HCT116 (cell line): ENCODE results near the gene DLL1.

Source experiments
- CTCF ChIP-seq, 3 experiments: fragments of 200-600 bp in 1 of 3; sonication (generic) in 1 of 3; IDR thresholded peaks in 2 of 3; conservative IDR thresholded peaks in 1 of 3; 2 replicates each; pipeline ENCODE4 v1.5.1; 2012 to 2017; ENCODE audit warnings: low read depth in 2 of 3, low read length in 2 of 3, antibody characterized with exemption in 1 of 3, borderline replicate concordance in 1 of 3, control low read depth in 1 of 3, mild to moderate bottlenecking in 1 of 3, mixed read lengths in 1 of 3, mixed run types in 1 of 3, moderate library complexity in 1 of 3; ENCODE audit not compliant: insufficient read depth in 1 of 3
- EGR1 ChIP-seq: IDR thresholded peaks from 2 replicates; pipeline ENCODE4 v1.6.1; 2012; ENCODE audit warnings: low read depth
- EZH2 ChIP-seq: fragments of 200-600 bp; sonication (generic); IDR thresholded peaks from 2 replicates; pipeline ENCODE4 v1.6.1; 2017; ENCODE audit warnings: antibody characterized with exemption, mixed run types
- EZH2phosphoT487 ChIP-seq: fragments of 200-600 bp; IDR thresholded peaks from 2 replicates; pipeline ENCODE4 v1.6.1; 2018; ENCODE audit warnings: antibody characterized with exemption, borderline replicate concordance
- POLR2A ChIP-seq: IDR thresholded peaks from 2 replicates; pipeline ENCODE4 v1.7.0; 2011; ENCODE audit warnings: borderline replicate concordance; ENCODE audit not compliant: insufficient read depth, insufficient read length; ENCODE audit errors: extremely low read depth
- RAD21 ChIP-seq: IDR thresholded peaks from 2 replicates; pipeline ENCODE4 v1.6.1; 2012; ENCODE audit warnings: low read depth, mild to moderate bottlenecking
- REST ChIP-seq: IDR thresholded peaks from 2 replicates; pipeline ENCODE4 v1.6.1; 2012; ENCODE audit warnings: low read depth
- SIN3A ChIP-seq: IDR thresholded peaks from 2 replicates; pipeline ENCODE4 v1.6.1; 2012; ENCODE audit warnings: low read depth
- SRF ChIP-seq: IDR thresholded peaks from 2 replicates; pipeline ENCODE4 v1.6.1; 2012; ENCODE audit warnings: low read depth
- TCF7L2 ChIP-seq: IDR thresholded peaks from 2 replicates; pipeline ENCODE4 v1.7.0; 2011; ENCODE audit warnings: borderline replicate concordance, inconsistent platforms; ENCODE audit not compliant: insufficient read depth, insufficient read length; ENCODE audit errors: extremely low read depth
- YY1 ChIP-seq: IDR thresholded peaks from 2 replicates; pipeline ENCODE4 v1.6.1; 2011; ENCODE audit warnings: low read length, low read depth, moderate library complexity, mild to moderate bottlenecking; ENCODE audit not compliant: insufficient replicate concordance; ENCODE audit errors: extremely low read depth

- no peak for TF ChIP-seq CTCF (IDR thresholded peaks at IDR 0.05 in 2 of 3, conservative IDR thresholded peaks at IDR 0.05 in 1 of 3; ENCODE audit: borderline replicate concordance in 1 of 3, insufficient read depth in 1 of 3, low read depth in 2 of 3, low read length in 2 of 3)
- TF ChIP-seq SRF: no peak
- TF ChIP-seq YY1: no peak
- TF ChIP-seq POLR2A: no peak
- no peak for TF ChIP-seq TCF7L2
- no peak for TF ChIP-seq EGR1
- TF ChIP-seq EZH2phosphoT487: no peak
- no peak for TF ChIP-seq SIN3A
- no peak for TF ChIP-seq REST
- TF ChIP-seq RAD21: no peak
- no peak for TF ChIP-seq EZH2
Observed at GRCh38 chr6:170274713-170275560, 15.9 kb downstream of the DLL1 start.
